PC-3 (cell line): ENCODE data around the gene ZNF593OS. TPM values are rescaled to one million over a fixed set of nuclear protein-coding genes. Genes with fewer than 3 reads are reported as not detected.

Experiments used
- ATAC-seq: fragments of 200-7000 bp; cut with Tn5 transposase; 2 replicates; pipeline ENCODE4 v1.9.1; 2020; ENCODE audit warnings: mild to moderate bottlenecking, moderate library complexity
- BruUV-seq: library from RNA; stranded (reverse); fragments of 400-500 nt; replicated peaks from 2 replicates; lab custom pipeline; 2021; lab: Mats Ljungman, UMichigan
- CTCF ChIA-PET: fragments of 300-600 bp; sonication (Branson Sonifier 250); formaldehyde crosslinking; loops from one replicate; lab custom pipeline; 2022; ENCODE audit warnings: antibody characterized with exemption; lab: Charles Lee
- POLR2A ChIA-PET: fragments of 300-600 bp; sonication (Branson Sonifier 250); formaldehyde crosslinking; loops from one replicate; lab custom pipeline; 2022; ENCODE audit warnings: antibody characterized with exemption; ENCODE audit not compliant: unreplicated experiment; lab: Charles Lee
- DNase-seq: peaks from one replicate; pipeline ENCODE4 v3.0.0-alpha.2; 2015
- H2AFZ ChIP-seq: fragments of 300-600 bp; sonication (generic); 2 replicates; pipeline ENCODE4 v1.6.0; 2016; ENCODE audit warnings: antibody characterized with exemption, low read length
- H3F3A ChIP-seq: fragments of 300-600 bp; sonication (generic); one replicate; pipeline ENCODE4 v1.6.0; 2017; ENCODE audit warnings: antibody characterized with exemption, low read length, control low read depth, mild to moderate bottlenecking; ENCODE audit not compliant: unreplicated experiment
- H3K27ac ChIP-seq: fragments of 300-600 bp; sonication (generic); 2 replicates; pipeline ENCODE4 v1.5.1; 2016; ENCODE audit warnings: mild to moderate bottlenecking, low read length
- H3K27me3 ChIP-seq: fragments of 300-600 bp; sonication (generic); 2 replicates; pipeline ENCODE4 v1.6.1; 2016; ENCODE audit warnings: low read length, mixed read lengths
- H3K36me3 ChIP-seq: fragments of 300-600 bp; sonication (generic); 2 replicates; pipeline ENCODE4 v1.6.1; 2016; ENCODE audit warnings: low read depth, mixed run types, low read length, mixed read lengths
- H3K4me1 ChIP-seq: fragments of 300-600 bp; sonication (generic); 2 replicates; pipeline ENCODE4 v1.5.1; 2016; ENCODE audit warnings: low read length; ENCODE audit not compliant: insufficient read depth
- H3K4me2 ChIP-seq: fragments of 300-600 bp; sonication (generic); 2 replicates; pipeline ENCODE4 v1.6.0; 2016; ENCODE audit warnings: low read length
- H3K4me3 ChIP-seq: fragments of 300-600 bp; sonication (generic); 2 replicates; pipeline ENCODE4 v1.5.1; 2016; ENCODE audit warnings: mild to moderate bottlenecking, low read length, mixed read lengths
- H3K79me2 ChIP-seq: fragments of 300-600 bp; sonication (generic); 2 replicates; pipeline ENCODE4 v1.6.1; 2017; ENCODE audit warnings: low read length, mixed read lengths
- H3K9ac ChIP-seq: fragments of 300-600 bp; sonication (generic); 2 replicates; pipeline ENCODE4 v1.6.0; 2016; ENCODE audit warnings: mild to moderate bottlenecking, low read length
- H3K9me2 ChIP-seq: fragments of 300-600 bp; sonication (generic); replicated peaks from 2 replicates; pipeline ENCODE4 v1.6.1; 2016; ENCODE audit warnings: mixed run types, low read length, mixed read lengths
- H3K9me3 ChIP-seq: fragments of 300-600 bp; sonication (generic); 2 replicates; pipeline ENCODE4 v1.6.1; 2016; ENCODE audit warnings: low read length, mixed read lengths
- H4K20me1 ChIP-seq: fragments of 300-600 bp; sonication (generic); 2 replicates; pipeline ENCODE4 v1.6.1; 2016; ENCODE audit warnings: low read length, mixed read lengths
- EZH2 ChIP-seq: fragments of 300-600 bp; sonication (generic); IDR thresholded peaks from one replicate; pipeline ENCODE4 v1.6.1; 2017; ENCODE audit warnings: antibody characterized with exemption, mild to moderate bottlenecking, low read length; ENCODE audit not compliant: unreplicated experiment
- EZH2phosphoT487 ChIP-seq: fragments of 300-600 bp; sonication (generic); IDR thresholded peaks from 2 replicates; pipeline ENCODE4 v1.6.1; 2018; ENCODE audit warnings: mild to moderate bottlenecking, antibody characterized with exemption, low read length, borderline replicate concordance
- intact Hi-C: fragments of 100-400 bp; cut with micrococcal nuclease; formaldehyde crosslinking; loops from 2 replicates; pipeline ENCODE4 v1.9.0; 2023
- total RNA-seq: library from RNA; depleted of rRNA; stranded (reverse); fragments of >200 nt; gene quantifications from 2 replicates; pipeline ENCODE4 v1.2.3, GENCODE V29; 2014
- TF ChIP-seq, protein P1 (sequence below): fragments of 300-600 bp; sonication (generic); conservative IDR thresholded peaks from 2 replicates; pipeline ENCODE4 v1.5.1; 2017; ENCODE audit warnings: antibody characterized with exemption, low read depth, mild to moderate bottlenecking, low read length

Gene ZNF593OS
- total RNA-seq, 1 experiment from 2014 or later = not detected

DNA sequence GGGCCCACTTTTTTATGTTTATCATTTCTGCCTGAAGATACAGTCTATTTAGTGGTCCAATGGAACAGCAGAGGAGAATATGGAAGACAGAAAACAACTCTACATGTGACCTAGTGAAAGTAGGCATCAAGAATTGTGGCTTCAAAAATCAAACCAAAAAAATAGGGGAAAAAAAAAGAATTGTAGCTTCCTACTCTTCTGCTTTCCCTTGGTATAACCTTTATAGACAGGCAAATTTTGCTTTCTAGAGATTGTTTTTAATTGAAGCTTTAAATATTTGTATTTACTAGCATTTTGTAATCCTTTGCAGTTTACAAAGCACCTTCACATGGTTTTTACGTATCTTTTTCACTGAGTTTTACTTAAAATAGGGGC is 45.7 kb downstream of the ZNF593OS start:
- CTCF ChIA-PET = interaction anchor here (1.5 kb wide), 1 partner anchor 19 kb away, joined by 5 read pairs; no protein-coding TSS in a partner anchor
- H3K9ac ChIP-seq = peak overlapping the region; percentile 53

GRCh38 chr1:26125382-26125781 is 46.2 kb downstream of the ZNF593OS start:
- H3K36me3 ChIP-seq = no peaks in the 10 kb centered on the region
- H3K4me2 ChIP-seq = peak overlapping the region; percentile 76
- ChIA-PET CTCF (interaction anchor here (1.5 kb wide), 1 partner anchor 20 kb away, joined by 5 read pairs; no protein-coding TSS in a partner anchor), POLR2A (interaction anchor here (0.7 kb wide), 1 partner anchor 250 kb away, joined by 3 read pairs; no protein-coding TSS in a partner anchor)
- H3K9ac ChIP-seq = peak overlapping the region; percentile 53
- H3K79me2 ChIP-seq = peaks cover 29% of the 10 kb centered on the region
- TF ChIP-seq, protein P1, sequence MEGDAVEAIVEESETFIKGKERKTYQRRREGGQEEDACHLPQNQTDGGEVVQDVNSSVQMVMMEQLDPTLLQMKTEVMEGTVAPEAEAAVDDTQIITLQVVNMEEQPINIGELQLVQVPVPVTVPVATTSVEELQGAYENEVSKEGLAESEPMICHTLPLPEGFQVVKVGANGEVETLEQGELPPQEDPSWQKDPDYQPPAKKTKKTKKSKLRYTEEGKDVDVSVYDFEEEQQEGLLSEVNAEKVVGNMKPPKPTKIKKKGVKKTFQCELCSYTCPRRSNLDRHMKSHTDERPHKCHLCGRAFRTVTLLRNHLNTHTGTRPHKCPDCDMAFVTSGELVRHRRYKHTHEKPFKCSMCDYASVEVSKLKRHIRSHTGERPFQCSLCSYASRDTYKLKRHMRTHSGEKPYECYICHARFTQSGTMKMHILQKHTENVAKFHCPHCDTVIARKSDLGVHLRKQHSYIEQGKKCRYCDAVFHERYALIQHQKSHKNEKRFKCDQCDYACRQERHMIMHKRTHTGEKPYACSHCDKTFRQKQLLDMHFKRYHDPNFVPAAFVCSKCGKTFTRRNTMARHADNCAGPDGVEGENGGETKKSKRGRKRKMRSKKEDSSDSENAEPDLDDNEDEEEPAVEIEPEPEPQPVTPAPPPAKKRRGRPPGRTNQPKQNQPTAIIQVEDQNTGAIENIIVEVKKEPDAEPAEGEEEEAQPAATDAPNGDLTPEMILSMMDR = no peak
- TF ChIP-seq EZH2phosphoT487 = no peak
- TF ChIP-seq EZH2 = no peak
- no peak for ATAC-seq
- peaks cover 17% of the 10 kb centered on the region for H3F3A ChIP-seq
- DNase-seq = no peak
- H3K27ac ChIP-seq = peak overlapping the region; percentile 94
- intact Hi-C loops = no loop called here
- no peaks in the 10 kb centered on the region for H3K27me3 ChIP-seq
- no peak overlapping the region for H2AFZ ChIP-seq
- no TSS peak for BruUV-seq
- peaks cover 69% of the 10 kb centered on the region for H3K4me1 ChIP-seq
- H3K9me3 ChIP-seq = no peaks in the 10 kb centered on the region
- H4K20me1 ChIP-seq = no peaks in the 10 kb centered on the region
- no peaks in the 10 kb centered on the region for H3K9me2 ChIP-seq
- H3K4me3 ChIP-seq = no peak overlapping the region

More for the DNA sequence above, 45.7 kb downstream of the ZNF593OS start:
- Histone ChIP-seq H3K4me3 (peak overlapping the region; percentile 31), H3K4me1 (peaks cover 69% of the 10 kb centered on the region), H4K20me1 (no peaks in the 10 kb centered on the region), H3K9me2 (no peaks in the 10 kb centered on the region), H3F3A (peaks cover 17% of the 10 kb centered on the region), H3K79me2 (peaks cover 29% of the 10 kb centered on the region), H3K36me3 (no peaks in the 10 kb centered on the region), H3K27ac (peak overlapping the region; percentile 94), H3K27me3 (no peaks in the 10 kb centered on the region), H3K4me2 (peak overlapping the region; percentile 76), H2AFZ (no peak overlapping the region), H3K9me3 (no peaks in the 10 kb centered on the region)
- POLR2A ChIA-PET = interaction anchor here (0.7 kb wide), 1 partner anchor 249 kb away, joined by 3 read pairs; no protein-coding TSS in a partner anchor
- ATAC-seq (no peak), DNase-seq (no peak)
- TSS peak; percentile 76 for BruUV-seq
- intact Hi-C loops = loop anchor here (2.0 kb wide), 1 partner anchor 19 kb away; no protein-coding TSS in a partner anchor
- TF ChIP-seq EZH2 (no peak), EZH2phosphoT487 (no peak)
- TF ChIP-seq, protein P1 = no peak
